K562 (cell line): ENCODE data around the gene ITPKA. TPM values are rescaled to one million over a fixed set of nuclear protein-coding genes. Genes with fewer than 3 reads are reported as not detected.

Experiments
- FOXA1 ChIP-seq: fragments of 450-650 bp; IDR thresholded peaks from 2 replicates; pipeline ENCODE4 v1.6.1; 2016; ENCODE audit warnings: mild to moderate bottlenecking, borderline replicate concordance
- GABPB1 ChIP-seq: sonication (generic); formaldehyde crosslinking; IDR thresholded peaks from 2 replicates; pipeline ENCODE4 v1.8.0; 2022; ENCODE audit warnings: mild to moderate bottlenecking, missing genetic modification reagents
- GTF2E2 ChIP-seq: fragments of 200-800 bp; sonication (Bioruptor generic); IDR thresholded peaks from 2 replicates; pipeline ENCODE4 v1.6.1; 2016; ENCODE audit warnings: missing genetic modification characterization, missing compliant biosample characterization
- HCFC1 ChIP-seq: IDR thresholded peaks from 2 replicates; pipeline ENCODE4 v1.6.1; 2012; ENCODE audit warnings: low read depth, low read length, improper control_type of control experiment
- HLTF ChIP-seq: fragments of 450-650 bp; IDR thresholded peaks from 2 replicates; pipeline ENCODE4 v1.6.1; 2016
- HMGN3 ChIP-seq: IDR thresholded peaks from 2 replicates; pipeline ENCODE4 v1.6.1; 2011; ENCODE audit warnings: borderline replicate concordance, low read depth, mild to moderate bottlenecking, mixed read lengths, low read length; ENCODE audit not compliant: insufficient read length; ENCODE audit errors: extremely low read depth
- JUND ChIP-seq, 2 experiments: IDR thresholded peaks; 2 replicates in 1 of 2; 3 replicates in 1 of 2; pipeline ENCODE4 v1.6.1; 2011; ENCODE audit warnings: borderline replicate concordance in 2 of 2, low read depth in 2 of 2, low read length in 2 of 2, improper control_type of control experiment in 1 of 2, missing biosample characterization in 1 of 2, missing genetic modification characterization in 1 of 2, missing genetic modification reagents in 1 of 2
- MEIS2 ChIP-seq: fragments of 450-650 bp; IDR thresholded peaks from 2 replicates; pipeline ENCODE4 v1.6.1; 2014; ENCODE audit warnings: mild to moderate bottlenecking; ENCODE audit not compliant: partially characterized antibody
- NCOR1 ChIP-seq: fragments of 450-650 bp; IDR thresholded peaks from 2 replicates; pipeline ENCODE4 v1.6.1; 2016; ENCODE audit warnings: mild to moderate bottlenecking, moderate library complexity
- NR2C2 ChIP-seq, 2 experiments: fragments of 200-800 bp in 1 of 2; sonication (Bioruptor generic) in 1 of 2; sonication (generic) in 1 of 2; formaldehyde crosslinking in 1 of 2; IDR thresholded peaks; 2 replicates each; pipeline versions ENCODE4 v1.6.1 to v1.8.0; 2016 to 2022; ENCODE audit warnings: mild to moderate bottlenecking in 1 of 2, missing compliant biosample characterization in 1 of 2, missing genetic modification characterization in 1 of 2, missing genetic modification reagents in 1 of 2
- TEAD4 ChIP-seq, 2 experiments: sonication (generic) in 1 of 2; formaldehyde crosslinking in 1 of 2; IDR thresholded peaks; 2 replicates each; pipeline versions ENCODE4 v1.6.1 to v1.8.0; 2012 to 2022; ENCODE audit warnings: borderline replicate concordance in 1 of 2, inconsistent platforms in 1 of 2, low read length in 1 of 2, mild to moderate bottlenecking in 1 of 2, missing genetic modification reagents in 1 of 2
- ZKSCAN3 ChIP-seq: fragments of 250-450 bp; sonication (Bioruptor Pico); IDR thresholded peaks from 2 replicates; pipeline ENCODE4 v1.4.0; 2020
- ZNF408 ChIP-seq: fragments of 250-450 bp; sonication (Bioruptor Pico); IDR thresholded peaks from 2 replicates; pipeline ENCODE4 v1.4.0; 2020; ENCODE audit warnings: low read depth, mild to moderate bottlenecking, moderate library complexity
- polyA plus RNA-seq, 8 experiments: library from polyadenylated mRNA; depleted of rRNA in 4 of 8; stranded (reverse) in 5 of 8; unstranded in 3 of 8; fragments of >200 nt; fragmentation: Nextera tagmentation in 2 of 8; fragmentation: Illumina TruSeq in 1 of 8; extraction: Ambion mirVana in 2 of 8; extraction: Trizol in 1 of 8; gene quantifications; 2 replicates each; pipeline versions ENCODE4 v1.2.1 to v1.2.3, GENCODE V29; 2011 to 2014; ENCODE audit warnings: inconsistent platforms in 1 of 8, missing spikeins in 1 of 8
- total RNA-seq, 7 experiments: library from RNA; depleted of rRNA in 6 of 7; stranded (reverse); fragments of >200 nt in 6 of 7; fragmentation: Illumina TruSeq in 2 of 7; extraction: Trizol in 2 of 7; gene quantifications; 2 replicates each; pipeline versions ENCODE4 v1.2.1 to v1.2.3, GENCODE V29; 2011 to 2021; ENCODE audit warnings: low replicate concordance in 1 of 7
- TF ChIP-seq, protein P1 (sequence below): fragments of 450-650 bp; IDR thresholded peaks from 2 replicates; pipeline ENCODE4 v1.6.1; 2016; ENCODE audit warnings: mild to moderate bottlenecking, moderate library complexity

ITPKA gene
- total and polyA plus RNA-seq, 9 of the 15 experiments (the other 6 are each of a cell fraction or from before 2014, with no cell fraction given) = 0.14 to 68.4 (median 11.5) TPM

GRCh38 chr15:41495736-41496599 is 2.3 kb downstream of the ITPKA start (continued):
- TF ChIP-seq, protein P1, sequence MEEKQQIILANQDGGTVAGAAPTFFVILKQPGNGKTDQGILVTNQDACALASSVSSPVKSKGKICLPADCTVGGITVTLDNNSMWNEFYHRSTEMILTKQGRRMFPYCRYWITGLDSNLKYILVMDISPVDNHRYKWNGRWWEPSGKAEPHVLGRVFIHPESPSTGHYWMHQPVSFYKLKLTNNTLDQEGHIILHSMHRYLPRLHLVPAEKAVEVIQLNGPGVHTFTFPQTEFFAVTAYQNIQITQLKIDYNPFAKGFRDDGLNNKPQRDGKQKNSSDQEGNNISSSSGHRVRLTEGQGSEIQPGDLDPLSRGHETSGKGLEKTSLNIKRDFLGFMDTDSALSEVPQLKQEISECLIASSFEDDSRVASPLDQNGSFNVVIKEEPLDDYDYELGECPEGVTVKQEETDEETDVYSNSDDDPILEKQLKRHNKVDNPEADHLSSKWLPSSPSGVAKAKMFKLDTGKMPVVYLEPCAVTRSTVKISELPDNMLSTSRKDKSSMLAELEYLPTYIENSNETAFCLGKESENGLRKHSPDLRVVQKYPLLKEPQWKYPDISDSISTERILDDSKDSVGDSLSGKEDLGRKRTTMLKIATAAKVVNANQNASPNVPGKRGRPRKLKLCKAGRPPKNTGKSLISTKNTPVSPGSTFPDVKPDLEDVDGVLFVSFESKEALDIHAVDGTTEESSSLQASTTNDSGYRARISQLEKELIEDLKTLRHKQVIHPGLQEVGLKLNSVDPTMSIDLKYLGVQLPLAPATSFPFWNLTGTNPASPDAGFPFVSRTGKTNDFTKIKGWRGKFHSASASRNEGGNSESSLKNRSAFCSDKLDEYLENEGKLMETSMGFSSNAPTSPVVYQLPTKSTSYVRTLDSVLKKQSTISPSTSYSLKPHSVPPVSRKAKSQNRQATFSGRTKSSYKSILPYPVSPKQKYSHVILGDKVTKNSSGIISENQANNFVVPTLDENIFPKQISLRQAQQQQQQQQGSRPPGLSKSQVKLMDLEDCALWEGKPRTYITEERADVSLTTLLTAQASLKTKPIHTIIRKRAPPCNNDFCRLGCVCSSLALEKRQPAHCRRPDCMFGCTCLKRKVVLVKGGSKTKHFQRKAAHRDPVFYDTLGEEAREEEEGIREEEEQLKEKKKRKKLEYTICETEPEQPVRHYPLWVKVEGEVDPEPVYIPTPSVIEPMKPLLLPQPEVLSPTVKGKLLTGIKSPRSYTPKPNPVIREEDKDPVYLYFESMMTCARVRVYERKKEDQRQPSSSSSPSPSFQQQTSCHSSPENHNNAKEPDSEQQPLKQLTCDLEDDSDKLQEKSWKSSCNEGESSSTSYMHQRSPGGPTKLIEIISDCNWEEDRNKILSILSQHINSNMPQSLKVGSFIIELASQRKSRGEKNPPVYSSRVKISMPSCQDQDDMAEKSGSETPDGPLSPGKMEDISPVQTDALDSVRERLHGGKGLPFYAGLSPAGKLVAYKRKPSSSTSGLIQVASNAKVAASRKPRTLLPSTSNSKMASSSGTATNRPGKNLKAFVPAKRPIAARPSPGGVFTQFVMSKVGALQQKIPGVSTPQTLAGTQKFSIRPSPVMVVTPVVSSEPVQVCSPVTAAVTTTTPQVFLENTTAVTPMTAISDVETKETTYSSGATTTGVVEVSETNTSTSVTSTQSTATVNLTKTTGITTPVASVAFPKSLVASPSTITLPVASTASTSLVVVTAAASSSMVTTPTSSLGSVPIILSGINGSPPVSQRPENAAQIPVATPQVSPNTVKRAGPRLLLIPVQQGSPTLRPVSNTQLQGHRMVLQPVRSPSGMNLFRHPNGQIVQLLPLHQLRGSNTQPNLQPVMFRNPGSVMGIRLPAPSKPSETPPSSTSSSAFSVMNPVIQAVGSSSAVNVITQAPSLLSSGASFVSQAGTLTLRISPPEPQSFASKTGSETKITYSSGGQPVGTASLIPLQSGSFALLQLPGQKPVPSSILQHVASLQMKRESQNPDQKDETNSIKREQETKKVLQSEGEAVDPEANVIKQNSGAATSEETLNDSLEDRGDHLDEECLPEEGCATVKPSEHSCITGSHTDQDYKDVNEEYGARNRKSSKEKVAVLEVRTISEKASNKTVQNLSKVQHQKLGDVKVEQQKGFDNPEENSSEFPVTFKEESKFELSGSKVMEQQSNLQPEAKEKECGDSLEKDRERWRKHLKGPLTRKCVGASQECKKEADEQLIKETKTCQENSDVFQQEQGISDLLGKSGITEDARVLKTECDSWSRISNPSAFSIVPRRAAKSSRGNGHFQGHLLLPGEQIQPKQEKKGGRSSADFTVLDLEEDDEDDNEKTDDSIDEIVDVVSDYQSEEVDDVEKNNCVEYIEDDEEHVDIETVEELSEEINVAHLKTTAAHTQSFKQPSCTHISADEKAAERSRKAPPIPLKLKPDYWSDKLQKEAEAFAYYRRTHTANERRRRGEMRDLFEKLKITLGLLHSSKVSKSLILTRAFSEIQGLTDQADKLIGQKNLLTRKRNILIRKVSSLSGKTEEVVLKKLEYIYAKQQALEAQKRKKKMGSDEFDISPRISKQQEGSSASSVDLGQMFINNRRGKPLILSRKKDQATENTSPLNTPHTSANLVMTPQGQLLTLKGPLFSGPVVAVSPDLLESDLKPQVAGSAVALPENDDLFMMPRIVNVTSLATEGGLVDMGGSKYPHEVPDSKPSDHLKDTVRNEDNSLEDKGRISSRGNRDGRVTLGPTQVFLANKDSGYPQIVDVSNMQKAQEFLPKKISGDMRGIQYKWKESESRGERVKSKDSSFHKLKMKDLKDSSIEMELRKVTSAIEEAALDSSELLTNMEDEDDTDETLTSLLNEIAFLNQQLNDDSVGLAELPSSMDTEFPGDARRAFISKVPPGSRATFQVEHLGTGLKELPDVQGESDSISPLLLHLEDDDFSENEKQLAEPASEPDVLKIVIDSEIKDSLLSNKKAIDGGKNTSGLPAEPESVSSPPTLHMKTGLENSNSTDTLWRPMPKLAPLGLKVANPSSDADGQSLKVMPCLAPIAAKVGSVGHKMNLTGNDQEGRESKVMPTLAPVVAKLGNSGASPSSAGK = peak; percentile 88
- TF ChIP-seq GTF2E2 (peak; percentile 61; the same call in 1 of the 2 replicates), GABPB1 (peak; percentile 79), JUND (IDR thresholded peaks at IDR 0.05; ENCODE audit: borderline replicate concordance, low read depth, low read length) (no peak), JUND (tag; IDR thresholded peaks at IDR 0.05; ENCODE audit: borderline replicate concordance, low read depth, low read length) (0 out of 3 replicates have a peak, but pooled peaks have one; percentile 4), ZNF408 (CRISPR knock-in tag) (no peak), NCOR1 (no peak), MEIS2 (peak; percentile 73), ZKSCAN3 (CRISPR knock-in tag) (no peak), TEAD4 (IDR thresholded peaks at IDR 0.05; ENCODE audit: low read length) (no peak), TEAD4 (CRISPR knock-in tag; IDR thresholded peaks at IDR 0.05; ENCODE audit: borderline replicate concordance) (no peak), HLTF (no peak), HMGN3 (peak; percentile 82), NR2C2 (CRISPR knock-in tag; IDR thresholded peaks at IDR 0.05) (peak; percentile 34; the same call in 1 of the 2 replicates), NR2C2 (tag; IDR thresholded peaks at IDR 0.05) (no peak; the same call in none of the 2 replicates), FOXA1 (no peak), HCFC1 (no peak)
